ENCODE measurements around the gene CAPS.

CAPS gene

DNA sequence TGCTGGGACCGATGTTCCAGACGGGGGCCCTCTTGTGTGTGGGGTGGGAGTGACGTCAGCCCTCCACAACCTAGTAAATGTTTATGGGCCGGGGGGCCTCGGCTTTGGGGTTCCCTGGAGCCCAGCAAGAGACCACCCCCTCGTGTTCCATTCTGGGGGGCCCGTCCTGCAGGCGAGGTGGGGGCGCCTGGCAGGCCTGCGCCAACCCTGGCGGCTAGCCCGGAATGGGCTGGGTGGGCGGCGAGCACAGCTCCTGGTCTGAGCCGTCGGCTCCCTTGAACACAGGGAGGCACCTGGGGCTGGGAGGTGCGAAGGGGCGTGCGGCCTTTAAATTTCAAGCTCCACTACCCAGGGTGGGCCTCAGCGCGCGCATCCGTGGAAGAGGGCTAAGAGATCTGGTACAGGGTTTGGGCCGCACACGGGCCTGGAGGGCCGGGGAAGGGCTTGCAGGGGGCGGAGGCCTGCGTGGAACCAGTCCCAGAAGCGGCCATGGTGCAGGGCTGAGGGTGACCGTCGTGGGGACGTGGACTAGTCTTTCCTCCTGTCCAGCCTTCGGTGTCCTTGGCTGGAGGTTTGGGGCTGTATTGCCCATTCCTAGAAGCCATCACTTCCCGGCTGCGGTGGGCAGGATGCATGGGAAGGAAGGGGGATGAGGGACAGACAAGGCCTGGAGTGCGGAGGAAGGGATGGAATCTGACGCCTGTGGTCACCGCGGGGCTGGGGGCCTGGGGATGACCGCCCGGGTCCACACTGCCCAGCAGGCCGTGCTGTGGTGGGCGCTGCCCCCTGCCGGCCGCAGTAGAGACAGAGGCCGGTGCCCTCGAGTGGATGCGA, 21.9 kb upstream of the CAPS start:
- peak; percentile 80 for DNase-seq (ENCODE audit: low spot score)

DNA sequence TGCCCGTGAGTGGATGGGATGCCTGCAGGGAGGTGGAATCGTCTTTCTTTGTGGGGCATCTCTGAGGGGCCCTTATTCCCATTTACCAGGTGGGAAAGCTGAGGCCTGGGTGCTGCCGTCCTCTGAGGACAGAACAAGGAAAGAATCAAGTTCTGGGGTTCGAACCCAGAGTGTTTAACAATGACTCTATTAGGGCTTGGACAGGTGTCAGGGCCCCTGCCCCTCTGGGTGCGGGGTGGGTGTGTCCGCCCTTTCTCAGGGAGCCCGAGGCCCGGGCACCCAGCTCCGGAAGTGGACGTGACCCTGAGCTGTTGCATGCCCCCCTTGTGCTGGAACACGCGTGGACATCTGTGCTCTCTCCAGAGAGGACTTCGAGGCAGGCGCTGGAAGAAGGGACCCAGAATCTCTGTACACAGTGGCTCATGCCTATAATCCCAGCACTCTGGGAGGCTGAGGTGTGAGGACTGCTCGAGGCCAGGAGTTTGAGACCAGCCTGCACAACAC, 21.2 kb upstream of the CAPS start:
- no peak for DNase-seq (ENCODE audit: low spot score)

GRCh38 chr19:5893296-5893903, 20.7 kb upstream of the CAPS start:
- no peak for DNase-seq (ENCODE audit: low spot score)

GRCh38 chr19:5893907-5894703, 19.9 kb upstream of the CAPS start:
- no peak for DNase-seq (ENCODE audit: low spot score)

- DNase-seq (ENCODE audit: low spot score): no peak
These were observed 19.2 kb upstream of the CAPS start for GRCh38 chr19:5894704-5895349.

DNA sequence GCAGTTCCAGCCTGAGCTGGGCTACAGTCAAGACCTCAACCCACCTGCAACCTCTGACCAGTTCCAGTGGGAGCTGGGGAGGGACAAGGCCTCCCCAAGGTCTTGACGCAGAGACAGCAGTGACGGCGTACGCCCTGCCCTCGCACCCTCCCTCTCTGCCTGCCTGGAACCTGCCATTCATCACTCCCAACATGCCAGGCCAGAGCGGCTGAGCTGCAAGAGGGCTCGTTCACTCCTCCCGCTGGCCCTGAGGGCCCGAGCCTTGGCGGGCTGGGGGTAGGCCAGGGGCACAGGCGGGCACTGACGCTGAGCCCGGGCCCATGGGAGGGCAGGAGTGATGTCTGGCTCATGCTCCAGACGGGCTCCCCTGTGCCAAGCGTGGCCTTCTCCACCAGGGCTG, 18.6 kb upstream of the CAPS start:
- no peak for DNase-seq (ENCODE audit: low spot score)

DNA sequence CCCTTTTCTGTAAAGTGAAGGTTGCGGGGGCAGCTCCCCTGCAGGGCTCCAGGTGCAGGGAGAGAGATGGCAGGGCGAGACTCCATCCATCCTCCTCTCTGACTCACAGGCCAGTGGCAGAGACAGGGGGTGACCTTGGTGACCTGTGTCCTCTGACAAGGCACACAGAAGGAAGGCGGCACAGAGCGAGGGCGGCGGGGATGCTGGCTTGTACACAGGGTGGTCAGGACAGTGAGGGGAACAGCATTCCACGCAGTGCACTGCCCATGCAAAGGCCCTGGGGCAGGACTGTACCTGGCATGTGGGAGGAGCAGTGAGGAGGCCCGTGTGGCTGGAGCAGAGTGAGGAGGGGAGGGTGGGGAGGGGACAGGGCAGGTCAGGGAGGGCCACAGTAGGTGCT, 18.2 kb upstream of the CAPS start:
- DNase-seq (ENCODE audit: low spot score): no peak

DNA sequence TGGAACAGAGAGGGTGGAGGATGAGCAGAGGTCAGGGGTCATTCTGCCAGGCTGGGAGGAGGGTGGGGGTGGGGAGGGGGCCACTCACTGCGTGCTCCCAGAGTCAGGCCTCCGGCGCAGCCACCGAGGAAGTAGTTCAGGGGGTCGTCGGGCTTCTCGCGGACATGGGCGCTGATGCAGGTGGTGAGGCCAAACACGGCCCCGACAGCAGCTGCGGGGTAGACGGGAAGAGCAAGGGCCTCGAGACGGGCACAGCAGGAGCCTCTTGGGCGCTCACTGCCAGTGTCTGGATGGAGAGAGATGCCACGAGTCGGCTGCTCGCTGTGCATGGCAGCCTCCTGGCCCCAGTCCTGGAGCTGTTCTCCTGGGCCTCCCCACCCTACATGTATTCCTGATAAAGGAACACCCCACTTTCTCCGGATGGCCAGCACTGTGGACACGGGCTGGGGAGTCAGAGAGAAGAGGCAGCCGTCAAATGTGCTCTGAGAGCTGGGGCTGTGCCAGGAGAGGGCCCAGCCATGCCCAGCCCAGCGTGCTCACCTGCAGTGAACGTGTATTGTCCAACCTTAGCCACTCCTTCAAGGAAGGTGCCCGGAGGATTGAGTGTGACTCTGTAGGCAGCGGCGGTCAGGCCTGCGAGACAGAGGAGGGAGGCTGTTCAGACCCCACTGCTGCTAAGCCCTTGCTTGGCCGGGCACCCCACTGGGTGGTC, 17.5 kb upstream of the CAPS start:
- no peak for DNase-seq (ENCODE audit: low spot score)

GRCh38 chr19:5897189-5897969, 16.7 kb upstream of the CAPS start:
- no peak for DNase-seq (ENCODE audit: low spot score)

GRCh38 chr19:5899728-5900526, 14.1 kb upstream of the CAPS start:
- DNase-seq (ENCODE audit: low spot score): no peak

- DNase-seq (ENCODE audit: low spot score): no peak
These were observed 13.1 kb upstream of the CAPS start for GRCh38 chr19:5900976-5901375.

DNA sequence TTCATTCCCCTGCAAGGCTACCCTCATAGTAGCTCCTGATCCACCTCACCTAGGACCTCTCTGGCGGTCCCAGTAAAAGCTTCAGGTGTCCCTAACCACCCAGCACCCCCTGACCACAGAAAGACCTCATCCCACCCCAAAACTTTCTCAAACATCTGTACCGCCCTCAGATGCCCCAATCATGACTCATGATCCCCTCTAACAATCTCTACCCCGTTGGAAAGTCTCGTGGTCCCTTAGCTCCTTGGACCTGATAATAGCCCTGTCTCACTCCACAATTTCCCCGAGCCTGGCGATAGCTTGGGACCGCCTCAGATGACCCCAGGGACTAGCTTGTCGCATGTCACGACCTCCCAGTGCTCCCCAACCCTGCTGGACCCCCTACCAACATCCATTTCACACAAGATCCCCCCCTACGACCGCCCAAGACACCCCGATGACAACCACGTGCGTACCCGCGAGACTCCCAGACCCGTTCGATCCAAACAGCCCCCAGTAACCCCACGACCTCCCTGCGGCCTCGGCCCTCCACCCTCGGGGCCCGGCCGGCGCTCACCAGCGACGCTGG, 10.9 kb upstream of the CAPS start:
- DNase-seq (ENCODE audit: low spot score): no peak

GRCh38 chr19:5903624-5904351, 10.3 kb upstream of the CAPS start, which contains the start of gene NDUFA11:
NDUFA11 (minus strand) TSS chr19:5903790; CDS start chr19:5903708, 82 bp downstream.
- peak; percentile 98 for DNase-seq (ENCODE audit: low spot score)

DNA sequence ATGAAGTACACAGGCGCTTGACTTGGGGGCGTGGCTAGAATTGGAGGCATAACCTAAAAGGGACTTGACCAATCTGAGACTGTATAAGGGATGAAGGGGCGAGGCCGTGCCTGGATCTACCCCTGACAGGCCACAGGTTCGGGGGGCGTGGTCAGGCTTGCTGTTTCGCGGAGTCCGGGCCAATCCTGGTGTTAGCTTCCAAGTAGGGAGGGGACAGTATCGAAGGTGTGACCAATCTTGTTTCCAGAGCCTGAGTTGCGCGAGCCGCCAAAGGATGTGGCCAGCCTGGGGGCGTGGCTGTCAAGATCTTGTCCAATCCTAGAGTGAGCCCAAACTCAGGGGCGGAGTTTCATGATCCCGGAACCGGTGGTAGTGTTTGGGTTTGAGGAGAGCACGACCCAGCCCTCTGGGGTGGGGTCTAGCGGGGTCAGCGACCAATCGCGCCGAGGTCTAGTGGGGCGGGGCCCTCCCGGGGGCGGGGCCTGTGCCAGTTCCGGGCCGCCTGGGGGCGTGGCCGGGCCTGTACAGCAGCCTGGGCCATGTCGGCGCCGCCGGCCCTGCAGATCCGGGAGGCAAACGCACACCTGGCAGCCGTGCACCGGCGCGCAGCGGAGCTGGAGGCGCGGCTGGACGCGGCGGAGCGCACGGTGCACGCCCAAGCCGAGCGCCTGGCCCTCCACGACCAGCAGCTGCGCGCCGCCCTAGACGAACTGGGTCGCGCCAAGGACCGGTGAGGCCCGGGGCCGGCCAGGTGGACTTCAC, 9.5 kb upstream of the CAPS start, which contains the start of gene VMAC:
Gene VMAC (plus strand): TSS at position 521 of the 762 bp plus-strand sequence. CDS start 19 bp downstream, at position 540.
- peak; percentile 99 for DNase-seq (ENCODE audit: low spot score)

GRCh38 chr19:5905114-5905778, 8.8 kb upstream of the CAPS start:
- no peak for DNase-seq (ENCODE audit: low spot score)

- DNase-seq (ENCODE audit: low spot score): no peak
These were observed 6.8 kb upstream of the CAPS start for GRCh38 chr19:5907241-5907640.

DNA sequence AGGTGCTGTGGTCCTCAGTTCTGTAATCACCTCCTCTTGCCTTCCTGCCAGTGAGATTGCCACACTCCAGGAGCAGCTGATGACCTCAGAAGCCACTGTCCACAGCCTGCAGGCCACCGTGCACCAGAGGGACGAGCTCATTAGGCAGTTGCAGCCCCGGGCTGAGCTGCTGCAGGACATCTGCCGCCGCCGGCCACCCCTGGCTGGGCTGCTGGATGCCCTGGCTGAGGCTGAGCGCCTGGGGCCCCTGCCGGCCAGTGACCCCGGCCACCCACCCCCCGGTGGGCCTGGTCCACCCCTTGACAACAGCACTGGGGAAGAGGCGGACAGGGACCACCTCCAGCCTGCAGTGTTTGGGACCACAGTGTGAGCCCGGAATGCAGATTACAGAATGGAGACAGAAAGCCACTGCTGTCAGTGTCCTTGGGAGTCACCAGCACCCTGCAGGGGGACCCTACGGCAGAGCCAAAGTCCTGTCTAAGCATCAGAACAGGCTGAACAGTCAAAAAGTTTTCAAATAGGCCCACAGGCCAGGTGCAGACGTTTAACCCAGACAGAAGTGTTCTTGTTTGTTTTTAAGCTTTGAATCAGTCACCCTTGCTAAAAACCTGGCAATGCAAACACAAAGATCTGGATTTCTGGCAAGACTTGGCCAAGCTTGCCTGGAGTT, 5.1 kb upstream of the CAPS start:
- no peak for DNase-seq (ENCODE audit: low spot score)
